Tibial artery (tissue), 4 donors: ENCODE measurements around the gene IFNL1.
A peak's percentile ranks its signal among the peaks of the same experiment; 100 is the strongest.

ENCODE experiments used
- DNase-seq, 2 donors: peaks; one replicate each; pipeline ENCODE4 v3.0.0-alpha.2; 2019
- H3K27ac ChIP-seq, 2 donors: fragments of 200-600 bp; sonication (generic) in 1 of 2; 1 replicate in 1 of 2; 2 replicates in 1 of 2; pipeline ENCODE4 v1.5.1; 2018 to 2019; ENCODE audit warnings: mild to moderate bottlenecking in 1 of 2
- H3K27me3 ChIP-seq, 2 donors: fragments of 200-600 bp; sonication (generic) in 1 of 2; one replicate each; pipeline versions ENCODE4 v1.5.1 to v1.6.0; 2016 to 2019
- H3K36me3 ChIP-seq, 3 donors: fragments of 200-600 bp; sonication (generic) in 2 of 3; one replicate each; pipeline ENCODE4 v1.5.1; 2016 to 2019; ENCODE audit warnings: mild to moderate bottlenecking in 2 of 3
- H3K4me1 ChIP-seq, 4 donors: fragments of 200-600 bp; sonication (generic) in 2 of 4; 1 replicate in 3 of 4; 2 replicates in 1 of 4; pipeline ENCODE4 v1.5.1; 2016 to 2019
- H3K4me3 ChIP-seq, 2 donors: fragments of 200-600 bp; sonication (generic) in 1 of 2; 1 replicate in 1 of 2; 2 replicates in 1 of 2; pipeline ENCODE4 v1.5.1; 2018 to 2019; ENCODE audit warnings: mild to moderate bottlenecking in 2 of 2
- H3K9me3 ChIP-seq, 3 donors: fragments of 200-600 bp; sonication (generic) in 1 of 3; one replicate each; pipeline ENCODE4 v1.5.1; 2016 to 2019
- intact Hi-C: fragments of 100-400 bp; cut with DNase I; formaldehyde crosslinking; loops from one replicate; pipeline ENCODE4 v1.15.0; 2023; ENCODE audit warnings: low total_unique reads
- TF ChIP-seq, protein P1 (sequence below), 2 experiments: fragments of 200-600 bp in 1 of 2; fragments of 450-650 bp in 1 of 2; IDR thresholded peaks; one replicate each; pipeline ENCODE4 v1.5.1; 2017 to 2019; ENCODE audit warnings: antibody characterized with exemption in 2 of 2, mild to moderate bottlenecking in 1 of 2, moderate library complexity in 1 of 2

The IFNL1 gene

DNA sequence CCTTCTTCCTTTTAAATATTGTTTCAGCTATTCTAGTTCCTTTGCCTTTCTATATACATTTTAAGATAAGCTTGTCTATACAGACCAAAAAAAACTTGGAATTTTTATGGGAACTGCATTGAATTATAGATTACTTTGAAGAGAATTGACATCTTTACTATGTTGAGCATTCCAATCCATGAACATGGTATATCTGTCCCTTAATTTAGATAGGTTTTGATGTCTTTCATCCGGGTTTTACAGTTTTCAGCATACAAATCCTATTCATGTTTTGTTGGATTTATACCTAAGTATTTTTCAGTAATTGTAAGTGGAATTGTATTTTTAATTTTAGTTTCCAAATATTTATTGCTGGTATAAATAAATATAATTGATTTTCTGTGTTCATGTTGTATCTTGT lies 12.2 kb upstream of the IFNL1 start:
- no peaks in the 10 kb centered on the region for H3K27me3 ChIP-seq
- no peak overlapping the region for H3K4me3 ChIP-seq
- TF ChIP-seq, protein P1, sequence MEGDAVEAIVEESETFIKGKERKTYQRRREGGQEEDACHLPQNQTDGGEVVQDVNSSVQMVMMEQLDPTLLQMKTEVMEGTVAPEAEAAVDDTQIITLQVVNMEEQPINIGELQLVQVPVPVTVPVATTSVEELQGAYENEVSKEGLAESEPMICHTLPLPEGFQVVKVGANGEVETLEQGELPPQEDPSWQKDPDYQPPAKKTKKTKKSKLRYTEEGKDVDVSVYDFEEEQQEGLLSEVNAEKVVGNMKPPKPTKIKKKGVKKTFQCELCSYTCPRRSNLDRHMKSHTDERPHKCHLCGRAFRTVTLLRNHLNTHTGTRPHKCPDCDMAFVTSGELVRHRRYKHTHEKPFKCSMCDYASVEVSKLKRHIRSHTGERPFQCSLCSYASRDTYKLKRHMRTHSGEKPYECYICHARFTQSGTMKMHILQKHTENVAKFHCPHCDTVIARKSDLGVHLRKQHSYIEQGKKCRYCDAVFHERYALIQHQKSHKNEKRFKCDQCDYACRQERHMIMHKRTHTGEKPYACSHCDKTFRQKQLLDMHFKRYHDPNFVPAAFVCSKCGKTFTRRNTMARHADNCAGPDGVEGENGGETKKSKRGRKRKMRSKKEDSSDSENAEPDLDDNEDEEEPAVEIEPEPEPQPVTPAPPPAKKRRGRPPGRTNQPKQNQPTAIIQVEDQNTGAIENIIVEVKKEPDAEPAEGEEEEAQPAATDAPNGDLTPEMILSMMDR (IDR thresholded peaks at IDR 0.05), result no peak
- H3K9me3 ChIP-seq, result peaks cover 3 to 31% (median 6%) of the 10 kb centered on the region in 3 donors
- DNase-seq, result no peak
- intact Hi-C loops, result no loop called here
- no peaks in the 10 kb centered on the region for H3K36me3 ChIP-seq
- no peak overlapping the region for H3K27ac ChIP-seq
- no peaks in the 10 kb centered on the region for H3K4me1 ChIP-seq

DNA sequence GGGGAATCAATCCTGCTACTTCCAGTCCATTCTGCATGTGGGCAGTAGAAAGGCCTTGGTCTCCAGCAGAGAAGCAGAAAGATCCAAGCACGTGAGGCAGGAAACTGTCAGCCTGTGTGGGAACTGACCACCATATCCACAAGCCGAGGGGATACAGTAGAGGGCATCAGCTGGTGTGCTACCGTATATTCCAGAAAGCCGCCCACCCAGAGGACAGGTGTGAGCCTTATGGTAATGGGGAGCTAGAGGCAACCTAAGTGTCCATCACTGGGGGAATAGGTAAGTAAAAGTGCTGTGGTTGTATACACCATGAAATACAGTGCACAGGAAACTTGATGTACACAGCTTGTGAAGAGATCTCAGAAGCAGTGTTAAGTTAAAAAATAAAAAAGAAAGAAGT lies 2.8 kb upstream of the IFNL1 start:
- peak in 1 of 2 donors; percentile 15 for DNase-seq
- H3K27me3 ChIP-seq, result peaks cover 0 to 30% of the 10 kb centered on the region in 2 donors
- intact Hi-C loops, result no loop called here
- no peak overlapping the region for H3K4me3 ChIP-seq
- H3K4me1 ChIP-seq, result no peaks in the 10 kb centered on the region
- TF ChIP-seq, protein P1 (IDR thresholded peaks at IDR 0.05), result no peak
- no peak overlapping the region for H3K27ac ChIP-seq
- no peaks in the 10 kb centered on the region for H3K36me3 ChIP-seq
- peaks cover 0 to 5% (median under 1%) of the 10 kb centered on the region in 3 donors for H3K9me3 ChIP-seq

DNA sequence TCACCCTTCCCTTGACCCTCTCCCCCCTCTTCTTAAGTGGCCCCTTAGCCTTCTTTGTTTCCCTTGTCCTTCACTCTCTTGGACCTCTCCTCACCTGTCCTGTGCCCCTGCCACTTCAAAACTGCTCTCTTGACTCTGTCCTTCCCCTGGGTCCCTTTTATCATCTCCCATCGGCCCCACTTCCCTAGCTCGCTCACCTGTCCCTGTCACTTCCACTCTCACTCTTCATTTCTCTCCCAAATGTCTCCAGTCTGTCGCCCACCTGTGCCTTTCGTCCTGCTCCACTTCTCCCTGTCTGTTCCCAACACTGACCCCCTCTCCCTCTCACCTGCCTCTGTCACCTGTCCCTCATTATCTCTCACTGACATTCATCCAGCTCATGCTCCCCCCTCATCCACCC lies 699 bp downstream of the IFNL1 start:
- Histone ChIP-seq H3K27me3 (peaks cover 0 to 35% of the 10 kb centered on the region in 2 donors), H3K4me1 (no peaks in the 10 kb centered on the region), H3K4me3 (no peak overlapping the region), H3K27ac (no peak overlapping the region), H3K9me3 (no peaks in the 10 kb centered on the region), H3K36me3 (no peaks in the 10 kb centered on the region)
- intact Hi-C loops, result no loop called here
- peak in 1 of 2 donors; percentile 15 for DNase-seq
- TF ChIP-seq, protein P1 (IDR thresholded peaks at IDR 0.05), result no peak

DNA sequence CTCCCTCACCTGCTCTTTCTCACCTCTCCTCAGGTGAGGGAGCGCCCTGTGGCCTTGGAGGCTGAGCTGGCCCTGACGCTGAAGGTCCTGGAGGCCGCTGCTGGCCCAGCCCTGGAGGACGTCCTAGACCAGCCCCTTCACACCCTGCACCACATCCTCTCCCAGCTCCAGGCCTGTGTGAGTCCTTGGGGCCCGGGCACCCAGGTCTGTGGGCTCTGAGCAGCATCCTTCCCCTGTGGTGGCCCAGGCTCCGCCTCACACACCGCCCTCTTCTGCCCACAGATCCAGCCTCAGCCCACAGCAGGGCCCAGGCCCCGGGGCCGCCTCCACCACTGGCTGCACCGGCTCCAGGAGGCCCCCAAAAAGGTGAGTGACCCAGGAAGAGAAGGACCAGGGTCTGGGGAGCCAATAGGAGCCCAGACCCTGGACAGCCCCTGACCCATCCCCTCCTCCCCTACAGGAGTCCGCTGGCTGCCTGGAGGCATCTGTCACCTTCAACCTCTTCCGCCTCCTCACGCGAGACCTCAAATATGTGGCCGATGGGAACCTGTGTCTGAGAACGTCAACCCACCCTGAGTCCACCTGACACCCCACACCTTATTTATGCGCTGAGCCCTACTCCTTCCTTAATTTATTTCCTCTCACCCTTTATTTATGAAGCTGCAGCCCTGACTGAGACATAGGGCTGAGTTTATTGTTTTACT lies 1.9 kb downstream of the IFNL1 start:
- intact Hi-C loops, result no loop called here
- H3K4me3 ChIP-seq, result no peak overlapping the region
- no peaks in the 10 kb centered on the region for H3K36me3 ChIP-seq
- H3K27me3 ChIP-seq, result peaks cover 0 to 27% of the 10 kb centered on the region in 2 donors
- DNase-seq, result peak in 1 of 2 donors; percentile 45
- H3K27ac ChIP-seq, result no peak overlapping the region
- no peaks in the 10 kb centered on the region for H3K9me3 ChIP-seq
- H3K4me1 ChIP-seq, result no peaks in the 10 kb centered on the region
- TF ChIP-seq, protein P1 (IDR thresholded peaks at IDR 0.05), result no peak

DNA sequence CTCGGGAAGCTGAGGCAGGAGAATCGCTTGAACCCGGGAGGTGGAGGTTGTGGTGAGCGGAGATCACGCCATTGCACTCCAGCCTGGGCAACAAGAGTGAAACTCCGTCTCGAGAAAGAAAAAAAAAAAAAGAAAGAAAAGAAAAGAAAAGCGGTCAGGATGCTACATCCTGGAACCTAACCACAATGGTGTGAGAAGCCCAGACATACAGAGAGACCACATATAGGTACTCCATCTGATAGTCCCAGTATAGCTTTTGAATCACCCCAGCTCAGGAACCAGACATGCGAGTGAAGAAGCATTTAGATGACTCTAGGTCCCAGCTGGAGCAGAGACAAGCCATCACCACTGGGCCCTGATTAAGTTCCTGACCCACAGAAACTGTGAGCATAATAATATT lies 3.2 kb downstream of the IFNL1 start:
- H3K9me3 ChIP-seq, result no peaks in the 10 kb centered on the region
- TF ChIP-seq, protein P1 (IDR thresholded peaks at IDR 0.05), result no peak
- H3K4me1 ChIP-seq, result no peaks in the 10 kb centered on the region
- H3K36me3 ChIP-seq, result no peaks in the 10 kb centered on the region
- no peak for DNase-seq
- H3K27ac ChIP-seq, result no peak overlapping the region
- intact Hi-C loops, result no loop called here
- H3K27me3 ChIP-seq, result peaks cover 0 to 37% of the 10 kb centered on the region in 2 donors
- H3K4me3 ChIP-seq, result no peak overlapping the region
